ENCODE data around the gene GPR3.

GPR3 gene

DNA sequence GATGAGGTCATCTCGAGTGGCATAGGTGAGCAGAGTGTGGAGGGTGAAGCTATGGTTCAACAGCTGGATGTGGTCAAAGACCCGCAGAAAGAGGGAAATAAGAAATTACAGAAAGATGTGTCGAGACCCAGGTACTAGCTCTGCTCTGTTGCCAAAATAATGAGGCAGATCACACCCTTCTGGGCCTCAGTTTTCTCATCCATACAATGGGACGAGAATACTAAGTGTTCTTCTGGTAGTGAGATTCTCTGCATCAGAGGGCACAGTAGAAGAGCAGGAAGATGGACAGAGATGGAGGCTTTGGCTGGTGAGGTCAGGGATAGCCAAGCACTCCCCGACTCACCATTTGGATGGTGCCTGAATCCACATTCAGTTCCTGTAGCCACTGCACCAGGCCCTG is 36.7 kb upstream of the GPR3 start:
- TF ChIP-seq, protein P1, sequence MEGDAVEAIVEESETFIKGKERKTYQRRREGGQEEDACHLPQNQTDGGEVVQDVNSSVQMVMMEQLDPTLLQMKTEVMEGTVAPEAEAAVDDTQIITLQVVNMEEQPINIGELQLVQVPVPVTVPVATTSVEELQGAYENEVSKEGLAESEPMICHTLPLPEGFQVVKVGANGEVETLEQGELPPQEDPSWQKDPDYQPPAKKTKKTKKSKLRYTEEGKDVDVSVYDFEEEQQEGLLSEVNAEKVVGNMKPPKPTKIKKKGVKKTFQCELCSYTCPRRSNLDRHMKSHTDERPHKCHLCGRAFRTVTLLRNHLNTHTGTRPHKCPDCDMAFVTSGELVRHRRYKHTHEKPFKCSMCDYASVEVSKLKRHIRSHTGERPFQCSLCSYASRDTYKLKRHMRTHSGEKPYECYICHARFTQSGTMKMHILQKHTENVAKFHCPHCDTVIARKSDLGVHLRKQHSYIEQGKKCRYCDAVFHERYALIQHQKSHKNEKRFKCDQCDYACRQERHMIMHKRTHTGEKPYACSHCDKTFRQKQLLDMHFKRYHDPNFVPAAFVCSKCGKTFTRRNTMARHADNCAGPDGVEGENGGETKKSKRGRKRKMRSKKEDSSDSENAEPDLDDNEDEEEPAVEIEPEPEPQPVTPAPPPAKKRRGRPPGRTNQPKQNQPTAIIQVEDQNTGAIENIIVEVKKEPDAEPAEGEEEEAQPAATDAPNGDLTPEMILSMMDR (IDR thresholded peaks at IDR 0.05; ENCODE audit: control insufficient read depth, extremely low read depth, insufficient read depth): no peak
- no peak overlapping the region for H3K4me3 ChIP-seq (ENCODE audit: low read depth, low read length)
- no peak for DNase-seq (ENCODE audit: low read depth)

DNA sequence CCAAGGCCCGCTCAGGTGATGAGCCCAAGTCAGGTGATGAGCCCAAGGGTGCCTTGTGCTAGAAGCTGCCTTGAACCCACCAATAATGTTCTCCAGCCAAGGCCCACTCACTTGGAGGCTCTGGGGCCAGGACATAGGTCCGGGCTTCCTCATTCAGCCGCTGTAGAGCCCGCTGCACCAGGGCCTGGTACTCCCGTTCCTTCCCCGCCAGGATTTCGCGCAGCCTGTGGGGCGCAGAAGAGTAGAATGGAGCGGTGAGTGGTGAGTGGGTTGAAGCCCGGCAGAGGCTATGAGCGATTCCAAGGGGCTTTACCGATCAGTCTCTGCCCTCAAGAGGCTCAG is 36.2 kb upstream of the GPR3 start:
- no peak overlapping the region for H3K4me3 ChIP-seq (ENCODE audit: low read depth, low read length)
- TF ChIP-seq, protein P1 (IDR thresholded peaks at IDR 0.05; ENCODE audit: control insufficient read depth, extremely low read depth, insufficient read depth): no peak

DNA sequence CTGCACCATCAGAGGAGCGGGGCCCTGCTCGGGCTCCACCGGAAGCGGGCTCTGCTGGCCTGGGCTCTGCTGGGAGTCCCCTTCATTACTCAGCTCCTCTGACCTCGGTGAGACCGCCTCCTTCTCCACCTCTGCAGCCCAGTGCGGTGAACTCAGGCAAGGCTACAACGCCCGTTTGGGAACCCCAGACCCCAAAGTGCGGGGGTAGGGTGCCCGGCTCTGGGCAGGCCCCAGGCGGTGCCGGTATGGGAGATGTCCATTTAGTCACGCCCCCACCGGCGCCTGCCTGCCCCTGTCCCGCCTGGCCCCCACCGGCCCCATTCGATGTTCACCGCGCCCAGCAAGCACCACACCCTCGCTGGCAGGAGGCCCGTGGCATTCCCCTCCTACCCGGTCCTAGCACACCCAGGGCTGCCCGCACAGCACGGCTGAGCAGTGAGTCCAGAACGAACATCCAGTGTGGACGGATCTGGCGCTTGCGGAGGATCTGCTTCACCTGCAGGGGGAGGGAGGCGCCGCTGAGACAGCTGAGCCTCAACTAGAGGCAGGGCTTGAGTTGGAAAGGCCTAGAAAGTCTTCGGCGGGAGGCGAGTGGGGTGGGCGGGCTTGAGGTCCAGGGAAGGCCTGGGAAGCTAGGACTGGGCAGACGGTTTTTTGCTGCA is 35.7 kb upstream of the GPR3 start:
- DNase-seq (ENCODE audit: low read depth): no peak
- TF ChIP-seq, protein P1 (IDR thresholded peaks at IDR 0.05; ENCODE audit: control insufficient read depth, extremely low read depth, insufficient read depth): no peak
- no peak overlapping the region for H3K4me3 ChIP-seq (ENCODE audit: low read depth, low read length)

More for the DNA sequence above, 36.2 kb upstream of the GPR3 start:
- DNase-seq (ENCODE audit: low read depth): no peak

DNA sequence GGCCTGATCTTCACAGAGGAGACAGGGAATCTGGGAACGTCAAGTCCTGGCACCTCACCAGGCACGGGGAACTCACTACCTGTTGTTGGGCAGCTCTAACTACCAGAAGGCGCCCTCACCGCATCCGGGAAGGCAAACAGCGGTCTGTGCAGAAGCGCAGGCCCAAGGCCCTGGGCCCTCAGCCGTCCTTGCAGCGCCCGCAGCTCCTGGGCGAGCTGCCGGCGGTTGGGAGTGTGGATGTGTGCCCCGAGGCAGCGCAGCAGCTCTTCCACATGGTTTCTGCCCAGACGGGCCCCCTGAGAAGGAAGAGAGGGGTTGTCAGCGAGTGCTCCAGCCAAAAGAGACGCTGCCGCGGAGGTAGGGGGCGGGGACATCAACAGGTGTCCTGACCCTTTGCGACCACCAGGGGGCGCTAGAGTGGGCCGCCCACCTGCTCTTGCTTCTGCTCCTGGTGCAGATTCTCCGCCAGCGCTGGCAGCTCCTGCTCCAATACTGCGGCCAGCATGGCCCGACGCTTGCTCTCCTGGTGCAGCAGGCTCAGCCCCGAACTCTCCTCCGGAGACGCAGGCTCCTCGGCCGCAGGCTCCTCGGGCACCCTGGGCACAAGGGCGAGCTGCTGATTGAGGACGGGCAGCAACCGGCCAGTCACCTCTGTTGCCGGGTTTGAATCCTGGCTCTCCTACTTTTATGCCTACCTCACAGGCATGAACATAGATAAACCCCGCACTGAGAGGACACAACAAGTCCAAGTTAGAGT is 35.0 kb upstream of the GPR3 start:
- DNase-seq (ENCODE audit: low read depth): no peak
- H3K4me3 ChIP-seq (ENCODE audit: low read depth, low read length): no peak overlapping the region
- TF ChIP-seq, protein P1 (IDR thresholded peaks at IDR 0.05; ENCODE audit: control insufficient read depth, extremely low read depth, insufficient read depth): peak; percentile 91

DNA sequence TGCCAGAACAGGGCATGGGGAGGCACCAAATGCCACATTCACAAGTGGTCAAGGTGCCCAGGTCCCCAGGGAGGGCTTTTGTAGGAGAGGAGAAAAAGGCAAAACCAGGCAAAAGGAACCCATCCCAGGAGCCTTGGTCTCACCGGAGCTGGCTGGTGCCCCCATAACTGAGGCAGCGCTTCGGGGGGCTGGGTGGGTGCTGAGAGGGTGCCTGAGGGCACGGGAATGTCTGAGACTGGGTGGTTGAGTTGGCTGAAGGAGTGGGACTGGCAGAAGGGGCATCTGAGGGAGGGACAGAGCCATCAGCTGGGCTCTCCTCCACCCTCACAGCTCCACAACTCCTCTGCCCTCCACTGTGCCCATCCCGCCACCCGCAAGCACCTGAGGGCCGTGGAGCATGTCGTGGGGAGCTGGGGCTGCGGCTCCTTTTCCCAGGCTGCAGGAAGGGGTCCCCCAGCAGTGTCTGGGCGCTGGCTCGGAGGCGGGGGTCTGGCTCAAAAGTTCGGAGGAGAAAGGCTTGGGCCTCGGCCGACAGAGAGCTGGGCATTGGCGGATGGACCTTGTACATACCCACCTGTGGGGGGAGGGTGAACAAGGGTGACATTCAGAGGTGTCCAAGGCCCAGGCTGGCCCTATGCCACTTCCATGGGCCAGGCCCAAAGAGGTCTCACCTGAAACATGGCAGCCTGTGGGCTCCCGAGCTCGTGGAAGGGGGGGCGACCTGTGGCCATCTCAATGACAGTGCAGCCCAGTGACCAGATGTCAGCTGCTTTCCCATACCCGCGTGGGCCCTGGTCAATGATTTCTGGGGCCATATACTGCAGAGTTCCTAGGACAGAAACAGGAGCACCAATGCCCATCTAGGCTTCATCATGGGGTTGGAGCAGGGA is 34.1 kb upstream of the GPR3 start:
- H3K4me3 ChIP-seq (ENCODE audit: low read depth, low read length): no peak overlapping the region
- no peak for DNase-seq (ENCODE audit: low read depth)
- TF ChIP-seq, protein P1 (IDR thresholded peaks at IDR 0.05; ENCODE audit: control insufficient read depth, extremely low read depth, insufficient read depth): no peak

DNA sequence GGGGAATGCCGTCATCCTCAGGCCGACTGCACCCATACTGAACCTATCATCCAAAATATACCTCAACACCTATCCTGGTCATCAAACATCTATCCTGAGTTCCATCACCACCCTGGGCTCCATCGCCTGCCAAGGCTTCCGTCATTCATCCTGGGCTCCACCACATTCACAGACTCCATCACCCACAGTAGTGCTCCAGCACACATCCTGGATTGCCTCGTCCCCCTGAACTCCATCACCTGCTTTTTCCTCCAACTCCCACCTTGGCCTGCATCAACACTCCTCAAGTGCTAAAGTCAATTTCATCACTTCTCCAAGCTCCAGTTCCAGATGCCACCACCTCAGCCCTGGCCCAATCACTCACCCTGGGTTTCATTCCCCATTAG is 33.5 kb upstream of the GPR3 start:
- no peak for DNase-seq (ENCODE audit: low read depth)
- no peak overlapping the region for H3K4me3 ChIP-seq (ENCODE audit: low read depth, low read length)
- TF ChIP-seq, protein P1 (IDR thresholded peaks at IDR 0.05; ENCODE audit: control insufficient read depth, extremely low read depth, insufficient read depth): no peak
